K562 treated with DMSO at 1 percent for 4 hours (cell line): ENCODE results near the gene UGCG. TPM values are rescaled to one million over a fixed set of nuclear protein-coding genes. Genes with fewer than 3 reads are reported as not detected.

Source experiments
- total RNA-seq: library from RNA; unstranded; fragments of 300-600 nt; gene quantifications from 2 replicates; pipeline ENCODE4 v1.2.3, GENCODE V29; 2022; ENCODE audit not compliant: insufficient read depth

UGCG gene
- 14.8 and 17.8 TPM in 2 replicates for total RNA-seq

DNA sequence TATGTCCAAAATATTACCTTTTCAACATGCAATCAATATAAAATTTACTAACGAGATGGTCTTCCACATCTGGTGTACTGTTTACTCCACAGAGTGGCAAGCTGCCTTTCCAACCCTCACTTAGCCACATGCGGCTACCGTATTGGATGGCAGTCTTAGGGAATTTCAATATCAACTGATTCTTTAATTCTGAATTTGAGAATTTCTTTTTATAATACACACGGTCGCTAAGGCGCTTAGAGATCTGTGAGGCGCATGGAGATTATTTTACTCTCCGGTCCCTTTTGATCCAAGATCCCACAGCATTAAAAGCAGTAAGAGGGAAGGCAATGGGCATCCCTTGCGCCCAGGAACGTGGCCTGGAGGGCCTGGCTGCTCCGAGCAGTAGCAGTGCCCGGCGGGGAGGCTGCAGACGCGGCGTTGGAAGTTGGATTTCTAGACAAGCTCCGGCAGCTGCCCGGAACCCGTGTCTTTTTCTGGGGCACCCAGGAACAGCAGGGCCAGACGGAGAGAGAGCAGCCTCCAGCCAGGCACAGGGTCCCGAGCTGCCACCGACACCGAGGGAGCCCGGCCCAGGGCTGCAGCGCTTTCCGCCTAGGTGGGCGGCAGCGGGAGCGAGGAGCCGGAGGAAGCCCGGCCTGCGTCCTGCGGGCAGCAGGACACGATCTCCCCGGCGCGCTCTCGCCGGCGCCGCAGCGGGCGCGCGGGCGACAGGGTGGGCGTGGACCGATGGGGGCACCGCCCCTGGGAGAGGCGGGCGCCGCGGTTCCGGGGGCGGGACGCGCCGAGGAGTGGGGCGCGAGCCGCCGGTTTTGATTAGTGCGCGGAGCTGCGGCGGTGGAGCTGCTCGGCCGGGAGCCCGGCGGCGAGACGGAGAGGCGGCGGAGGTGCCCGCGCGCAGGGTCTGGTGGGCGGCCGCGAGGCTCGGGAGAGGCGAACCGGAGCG, at the start of gene UGCG:
Gene UGCG (plus strand): TSS at position 819 of the 946 bp plus-strand sequence. CDS start 402 bp downstream, outside the sequence.

Other genes with a start within 250 kb of the UGCG start
- gene GNG10, start 235.2 kb upstream of the UGCG start, total RNA-seq = 13.3 and 15.7 TPM in 2 replicates
- gene SHOC1, start 101.9 kb upstream of the UGCG start, total RNA-seq = not detected in 2 replicates